Activated CD4-positive, alpha-beta T cell treated with anti-CD3 and anti-CD28 coated beads, Interleukin-2, amount 50 U/mL, for 4 hours (primary cell): ENCODE measurements around the gene PANK2.
"Not testable (repeated sequence)": the region's sequence is repeated elsewhere in the genome, so short reads cannot be mapped to it uniquely, and the experiment has no call there.

ENCODE experiments used
- DNase-seq, 2 experiments: peaks; one replicate each; pipeline ENCODE4 v3.0.0-alpha.2; 2020

PANK2 gene

GRCh38 chr20:3888622-3889488 lies at the start of gene PANK2:
Gene PANK2, plus strand, starts transcription at chr20:3889387.
- DNase-seq, result peak; percentile 95 to 96

DNA sequence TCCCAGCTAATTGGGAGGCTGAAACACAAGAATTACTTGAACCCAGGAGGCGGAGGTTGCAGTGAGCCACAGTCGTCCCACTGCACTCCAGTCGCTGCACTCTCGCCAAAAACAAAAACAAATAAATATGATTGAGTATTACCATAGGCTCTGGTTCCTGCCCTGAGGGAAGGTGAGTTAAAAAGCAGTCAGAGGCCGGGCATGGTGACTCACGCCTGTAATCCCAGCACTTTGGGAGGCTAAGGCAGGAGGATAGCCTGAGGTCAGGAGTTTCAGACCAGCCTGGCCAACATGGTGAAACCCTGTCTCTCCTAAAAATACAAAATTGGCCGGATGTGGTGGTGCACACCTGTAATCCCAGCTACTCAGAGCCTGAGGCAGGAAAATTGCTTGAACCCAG lies 49.0 kb upstream of the PANK2 start:
- DNase-seq, result not testable (repeated sequence)

GRCh38 chr20:3842348-3842930 lies 46.7 kb upstream of the PANK2 start:
- no peak for DNase-seq

- no peak for DNase-seq
Observed at GRCh38 chr20:3843490-3843889, 45.7 kb upstream of the PANK2 start.

DNA sequence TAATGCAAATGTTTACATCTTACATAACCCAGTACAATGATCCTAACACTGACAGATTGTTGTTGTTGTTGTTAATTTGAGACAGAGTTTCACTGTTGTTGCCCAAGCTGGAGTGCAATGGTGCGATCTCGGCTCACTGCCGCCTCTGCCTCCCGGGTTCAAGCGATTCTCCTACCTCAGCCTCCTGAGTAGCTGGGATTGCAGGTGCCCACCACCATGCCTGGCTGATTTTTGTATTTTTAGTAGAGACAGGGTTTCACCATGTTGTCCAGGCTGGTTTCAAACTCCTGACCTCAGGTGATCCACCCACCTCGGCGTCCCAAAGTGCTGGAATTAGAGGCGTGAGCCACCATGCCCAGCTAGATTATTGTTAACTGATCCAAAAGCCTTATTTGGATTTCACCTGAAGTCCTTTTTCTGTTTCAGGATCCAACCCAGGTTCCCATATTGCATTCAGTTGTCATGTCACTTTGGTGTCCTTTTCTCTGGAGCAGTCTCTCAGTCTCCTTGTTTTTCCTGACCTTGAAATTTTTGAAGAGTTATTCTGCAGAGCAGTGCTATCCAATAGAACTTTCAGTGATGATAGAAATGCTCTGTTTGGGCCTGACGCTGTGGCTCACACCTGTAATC lies 45.1 kb upstream of the PANK2 start:
- DNase-seq, result not testable (repeated sequence)

GRCh38 chr20:3846378-3846739 lies 42.8 kb upstream of the PANK2 start:
- no peak for DNase-seq

- DNase-seq, result peak; percentile 78 to 80
Observed at GRCh38 chr20:3846740-3847428, 42.3 kb upstream of the PANK2 start, which contains the start of gene MAVS. Gene MAVS, plus strand, starts transcription at chr20:3846834. Its CDS starts 7,791 bp downstream, at chr20:3854625.

DNA sequence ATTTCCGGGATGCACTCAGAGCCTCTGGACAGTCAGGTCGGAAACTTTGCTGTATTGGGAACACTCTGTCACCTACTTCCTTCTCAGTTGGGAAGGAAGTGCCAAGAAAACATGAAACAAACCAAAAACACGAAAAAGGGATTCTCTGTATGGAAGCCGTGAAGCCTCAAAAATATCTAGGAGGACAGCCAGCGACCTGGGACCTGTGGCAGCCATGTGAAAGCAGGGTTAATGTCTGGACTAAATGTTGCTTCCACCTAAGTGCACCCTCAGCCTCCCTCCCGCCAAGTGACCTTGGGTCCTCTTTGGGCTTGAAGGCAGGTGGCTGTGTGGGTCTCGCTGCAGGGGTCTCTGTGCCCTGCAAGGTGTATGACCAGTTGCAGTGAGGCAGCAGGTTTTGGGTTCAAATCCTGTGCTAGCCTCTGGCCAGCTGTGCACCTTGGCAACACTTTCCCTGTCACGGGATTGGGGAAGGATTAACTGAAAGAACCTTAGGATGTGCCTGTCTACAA lies 41.7 kb upstream of the PANK2 start:
- no peak for DNase-seq

DNA sequence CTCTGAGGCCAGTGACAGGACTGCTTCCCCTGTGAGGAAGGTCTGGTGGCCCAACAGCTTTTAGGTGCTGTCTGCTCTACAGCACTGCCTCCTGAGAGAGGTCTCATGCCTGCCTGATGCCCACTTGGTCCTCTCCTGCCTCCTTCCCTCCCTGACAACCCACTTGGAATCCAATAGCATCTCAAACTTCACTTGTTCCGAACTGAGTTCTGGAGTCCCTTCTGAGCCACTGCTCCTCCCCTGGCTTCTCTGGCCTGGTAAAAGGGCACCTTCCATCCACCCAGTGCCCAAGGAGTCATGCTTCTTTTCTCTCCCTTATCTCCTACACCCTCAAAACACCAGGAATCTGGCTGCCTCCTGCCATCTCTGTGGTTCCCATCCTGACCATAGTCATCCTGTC lies 40.6 kb upstream of the PANK2 start:
- no peak for DNase-seq

GRCh38 chr20:3854462-3854871 lies 34.7 kb upstream of the PANK2 start:
- no peak for DNase-seq

- no peak for DNase-seq
Observed at GRCh38 chr20:3857405-3857804, 31.8 kb upstream of the PANK2 start.

DNA sequence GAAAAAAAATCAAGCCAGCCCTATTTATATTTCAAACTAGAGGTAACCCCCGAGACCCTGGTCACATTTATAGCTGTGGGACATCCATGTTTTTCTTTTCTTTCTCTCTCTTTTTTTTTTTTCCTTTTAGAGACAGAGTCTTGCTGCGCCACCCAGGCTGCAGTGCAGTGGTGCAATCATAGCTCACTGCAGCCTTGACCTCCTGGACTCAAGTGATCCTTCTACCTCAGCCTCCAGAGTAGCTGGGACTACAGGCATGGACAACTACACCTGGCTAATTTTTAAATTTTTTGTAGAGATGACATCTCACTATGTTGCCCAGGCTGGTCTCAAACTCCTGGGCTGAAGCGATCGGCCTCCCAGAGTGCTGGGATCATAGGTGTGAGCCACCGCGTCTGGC lies 30.5 kb upstream of the PANK2 start:
- no peak for DNase-seq

GRCh38 chr20:3861191-3861590 lies 28.0 kb upstream of the PANK2 start:
- DNase-seq, result no peak

GRCh38 chr20:3862333-3862732 lies 26.9 kb upstream of the PANK2 start:
- no peak for DNase-seq

DNA sequence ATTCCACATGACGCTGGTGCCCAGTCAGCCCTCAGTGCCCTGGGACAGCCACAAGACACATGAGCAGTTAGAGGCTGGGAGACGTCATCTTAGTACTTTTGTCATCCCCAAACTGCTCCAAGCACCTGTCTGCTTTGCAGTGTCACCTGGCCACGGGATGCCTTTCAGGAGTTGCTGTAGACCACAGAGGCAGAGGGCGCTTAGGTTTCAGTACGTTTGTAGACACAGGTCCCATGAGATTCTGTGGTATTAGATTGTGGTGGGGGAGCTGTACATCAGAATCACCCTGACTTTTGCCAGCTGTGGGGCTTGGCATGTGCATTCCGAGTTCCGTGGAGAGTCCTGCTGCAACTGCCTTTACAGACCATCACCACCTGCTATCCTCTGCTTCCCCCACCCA lies 25.9 kb upstream of the PANK2 start:
- no peak for DNase-seq

- no peak for DNase-seq
Observed at GRCh38 chr20:3864518-3864917, 24.7 kb upstream of the PANK2 start.

DNA sequence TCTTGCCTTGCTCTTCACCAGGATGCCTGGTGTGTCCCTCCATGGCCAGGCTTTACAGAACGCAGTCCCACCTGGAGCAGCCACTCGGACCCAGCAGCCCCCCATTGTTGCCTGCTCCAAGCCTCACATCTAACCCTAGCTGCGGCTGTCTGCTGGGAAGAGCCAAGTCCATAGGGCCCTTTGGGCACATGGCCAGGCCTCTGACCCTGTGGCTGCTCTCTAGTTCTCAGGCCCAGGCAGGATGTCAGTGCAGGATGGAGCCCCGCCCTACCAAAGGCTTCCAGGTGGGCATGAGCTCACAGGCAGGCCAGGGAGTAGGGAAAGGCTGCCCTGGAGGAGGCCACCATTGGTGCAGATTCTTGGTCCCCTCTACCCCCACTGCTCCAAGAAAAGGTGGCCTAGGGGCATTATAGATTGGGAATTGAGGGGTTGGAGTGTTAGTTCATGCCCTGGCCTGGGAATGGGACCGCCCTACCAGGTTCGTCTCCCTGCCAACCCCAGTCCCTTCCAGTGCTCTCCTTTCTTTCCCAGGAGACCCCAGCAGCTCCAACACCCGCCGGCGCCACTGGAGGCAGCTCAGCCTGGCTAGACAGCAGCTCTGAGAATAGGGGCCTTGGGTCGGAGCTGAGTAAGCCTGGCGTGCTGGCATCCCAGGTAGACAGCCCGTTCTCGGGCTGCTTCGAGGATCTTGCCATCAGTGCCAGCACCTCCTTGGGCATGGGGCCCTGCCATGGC lies 23.9 kb upstream of the PANK2 start:
- no peak for DNase-seq

DNA sequence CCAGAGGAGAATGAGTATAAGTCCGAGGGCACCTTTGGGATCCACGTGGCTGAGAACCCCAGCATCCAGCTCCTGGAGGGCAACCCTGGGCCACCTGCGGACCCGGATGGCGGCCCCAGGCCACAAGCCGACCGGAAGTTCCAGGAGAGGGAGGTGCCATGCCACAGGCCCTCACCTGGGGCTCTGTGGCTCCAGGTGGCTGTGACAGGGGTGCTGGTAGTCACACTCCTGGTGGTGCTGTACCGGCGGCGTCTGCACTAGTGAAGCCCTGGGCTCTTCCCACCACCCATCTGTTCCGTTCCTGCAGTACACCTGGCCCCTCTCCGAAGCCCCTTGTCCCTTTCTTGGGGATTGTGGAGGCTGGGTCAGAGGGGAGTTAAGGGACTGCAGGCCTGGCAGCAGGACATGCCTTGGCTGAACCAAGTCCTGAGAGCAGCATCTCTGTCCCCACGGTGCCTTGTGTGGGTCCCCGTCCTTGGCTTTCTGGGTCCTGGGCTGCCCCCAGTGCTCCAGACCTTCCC lies 23.2 kb upstream of the PANK2 start:
- no peak for DNase-seq

DNA sequence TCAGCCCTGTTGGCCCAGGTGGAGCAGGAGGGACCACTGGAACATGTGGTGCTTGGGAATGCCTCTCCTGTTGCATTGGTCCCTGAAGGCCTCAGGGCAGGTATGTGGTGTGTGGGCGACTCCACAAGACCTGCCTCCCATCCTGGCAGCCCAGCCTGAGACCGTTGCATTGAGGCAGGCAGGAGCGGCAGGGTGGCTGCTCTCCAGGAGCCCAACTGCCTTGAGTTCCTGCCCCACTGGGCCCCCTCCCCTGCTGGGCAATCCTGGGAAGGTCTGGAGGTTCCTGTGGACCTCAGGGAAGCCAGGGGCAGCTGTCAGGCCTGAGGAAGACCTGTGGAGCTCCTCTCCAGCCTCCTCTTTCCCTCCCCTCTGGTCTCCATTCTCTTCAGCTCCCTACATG lies 22.7 kb upstream of the PANK2 start:
- no peak for DNase-seq

DNA sequence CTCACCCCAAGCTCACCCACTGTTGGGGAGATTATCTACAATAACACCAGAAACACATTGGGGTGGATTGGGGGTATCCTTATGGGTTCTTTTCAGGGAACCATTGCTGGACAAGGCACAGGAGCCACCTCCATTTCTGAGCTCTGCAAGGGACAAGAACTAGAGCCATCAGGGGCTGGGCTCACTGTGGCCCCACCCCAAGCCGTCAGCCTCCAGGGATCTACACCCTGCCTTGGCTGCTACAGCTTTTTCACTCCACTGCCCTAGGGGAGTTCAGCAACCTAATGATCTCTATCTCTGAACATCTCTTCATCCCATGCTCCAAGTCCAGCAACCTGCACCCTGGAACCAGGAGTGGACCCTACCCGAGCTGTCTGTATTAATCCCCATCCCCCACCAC lies 21.4 kb upstream of the PANK2 start:
- no peak for DNase-seq

- no peak for DNase-seq
Observed at GRCh38 chr20:3869839-3870634, 19.1 kb upstream of the PANK2 start.
